H1 (cell line): ENCODE data around the gene GPR17. TPM values are rescaled to one million over a fixed set of nuclear protein-coding genes. Genes with fewer than 3 reads are reported as not detected.

Experiments
- CTCF ChIA-PET: fragments of 300-600 bp; sonication (Branson Sonifier 250); formaldehyde crosslinking; loops from one replicate; lab custom pipeline; 2021; ENCODE audit not compliant: partially characterized antibody; lab: Charles Lee
- POLR2A ChIA-PET: fragments of 300-600 bp; sonication (Branson Sonifier 250); formaldehyde crosslinking; loops from one replicate; lab custom pipeline; 2021; ENCODE audit warnings: inconsistent platforms; ENCODE audit not compliant: partially characterized antibody; lab: Charles Lee
- DNase-seq, 2 experiments: peaks; one replicate each; pipeline versions ENCODE4 v3.0.0 to v3.0.0-alpha.2; 2010 to 2022; ENCODE audit warnings: low spot score in 2 of 2, low read depth in 1 of 2, mixed read lengths in 1 of 2
- FAIRE-seq: peaks from 2 replicates; lab custom pipeline; 2011; peaks lifted over from hg19 to GRCh38; lab: Jason Lieb, UNC
- H2AFZ ChIP-seq: 2 replicates; pipeline ENCODE4 v1.8.1; 2012; ENCODE audit warnings: low read length, inconsistent platforms
- H2AK5ac ChIP-seq: 2 replicates; pipeline ENCODE4 v1.6.1; 2013; ENCODE audit warnings: low read depth, low read length
- H2BK120ac ChIP-seq: replicated peaks from 2 replicates; pipeline ENCODE3; 2013; ENCODE audit warnings: low read depth, low read length, inconsistent platforms
- H2BK12ac ChIP-seq: 2 replicates; pipeline ENCODE4 v1.6.1; 2013; ENCODE audit warnings: low read depth, low read length
- H2BK15ac ChIP-seq: 2 replicates; pipeline ENCODE4 v1.6.1; 2013; ENCODE audit warnings: low read length
- H2BK20ac ChIP-seq: 2 replicates; pipeline ENCODE4 v1.6.1; 2013; ENCODE audit warnings: low read length
- H2BK5ac ChIP-seq: 2 replicates; pipeline ENCODE4 v1.6.1; 2013; ENCODE audit warnings: low read depth, low read length
- H3K14ac ChIP-seq: 2 replicates; pipeline ENCODE4 v1.6.1; 2013; ENCODE audit warnings: inconsistent platforms; ENCODE audit not compliant: insufficient read length
- H3K18ac ChIP-seq: 2 replicates; pipeline ENCODE4 v1.6.1; 2013; ENCODE audit warnings: low read length; ENCODE audit errors: extremely low read depth
- H3K23ac ChIP-seq: 2 replicates; pipeline ENCODE4 v1.6.1; 2013; ENCODE audit warnings: inconsistent platforms; ENCODE audit not compliant: insufficient read length
- H3K23me2 ChIP-seq: 2 replicates; pipeline ENCODE4 v1.6.1; 2013; ENCODE audit warnings: low read depth, low read length
- H3K27ac ChIP-seq: 2 replicates; pipeline ENCODE4 v1.6.1; 2011; ENCODE audit warnings: low read depth, low read length, inconsistent platforms
- H3K27me3 ChIP-seq, 4 experiments: replicated peaks in 1 of 4; 1 replicate in 1 of 4; 2 replicates in 3 of 4; pipeline versions ENCODE4 v1.6.1 to v1.8.1; 2011 to 2013; ENCODE audit warnings: low read length in 3 of 4, mild to moderate bottlenecking in 3 of 4, inconsistent platforms in 2 of 4, mixed read lengths in 2 of 4, moderate library complexity in 1 of 4; ENCODE audit not compliant: control insufficient read depth in 3 of 4, insufficient read depth in 3 of 4; ENCODE audit errors: extremely low read depth in 1 of 4
- H3K36me3 ChIP-seq, 4 experiments: 2 replicates each; pipeline versions ENCODE4 v1.6.1 to v1.8.1; 2011 to 2013; ENCODE audit warnings: mild to moderate bottlenecking in 4 of 4, low read length in 3 of 4, moderate library complexity in 2 of 4, control low read depth in 1 of 4, inconsistent platforms in 1 of 4; ENCODE audit not compliant: insufficient read depth in 4 of 4, control insufficient read depth in 2 of 4
- H3K4ac ChIP-seq: replicated peaks from 2 replicates; pipeline ENCODE3; 2013; ENCODE audit warnings: low read length, low read depth, mixed read lengths, inconsistent platforms; ENCODE audit not compliant: insufficient read length
- H3K4me1 ChIP-seq, 4 experiments: replicated peaks in 1 of 4; 1 replicate in 1 of 4; 2 replicates in 3 of 4; pipeline versions ENCODE4 v1.6.1 to v1.8.1; 2011 to 2013; ENCODE audit warnings: low read length in 3 of 4, inconsistent platforms in 2 of 4, mixed read lengths in 1 of 4; ENCODE audit not compliant: insufficient read depth in 4 of 4, control insufficient read depth in 3 of 4
- H3K4me2 ChIP-seq, 2 experiments: 2 replicates each; pipeline versions ENCODE4 v1.6.1 to v1.8.1; 2011 to 2013; ENCODE audit warnings: low read depth in 2 of 2, low read length in 2 of 2, control low read depth in 1 of 2, inconsistent platforms in 1 of 2, mild to moderate bottlenecking in 1 of 2; ENCODE audit not compliant: insufficient read depth in 1 of 2
- H3K4me3 ChIP-seq, 4 experiments: fragments of 200-600, 300-600 bp in 1 of 4; sonication (generic), shearing (Covaris generic), sonication (Bioruptor Twin) in 1 of 4; 2 replicates each; pipeline versions ENCODE4 v1.5.1 to v1.8.1; 2011 to 2016; ENCODE audit warnings: low read length in 4 of 4, low read depth in 3 of 4, control low read depth in 2 of 4, inconsistent platforms in 2 of 4, mild to moderate bottlenecking in 2 of 4, mixed read lengths in 1 of 4, moderate library complexity in 1 of 4; ENCODE audit not compliant: insufficient read depth in 2 of 4; ENCODE audit errors: extremely low read depth in 1 of 4
- H3K56ac ChIP-seq: replicated peaks from 2 replicates; pipeline ENCODE3; 2013; ENCODE audit warnings: low read depth, mild to moderate bottlenecking, mixed read lengths, low read length, inconsistent platforms; ENCODE audit not compliant: insufficient read length
- H3K79me1 ChIP-seq: 2 replicates; pipeline ENCODE4 v1.6.1; 2013; ENCODE audit warnings: low read depth, low read length, control low read depth
- H3K79me2 ChIP-seq, 2 experiments: 2 replicates each; pipeline versions ENCODE4 v1.6.1 to v1.8.1; 2012 to 2013; ENCODE audit warnings: low read length in 2 of 2, mild to moderate bottlenecking in 2 of 2, inconsistent platforms in 1 of 2; ENCODE audit not compliant: insufficient read depth in 2 of 2, control insufficient read depth in 1 of 2
- H3K9ac ChIP-seq, 4 experiments: replicated peaks in 1 of 4; 1 replicate in 1 of 4; 2 replicates in 3 of 4; pipeline versions ENCODE4 v1.6.1 to v1.8.1; 2011 to 2013; ENCODE audit warnings: low read depth in 3 of 4, low read length in 3 of 4, control low read depth in 2 of 4, mild to moderate bottlenecking in 2 of 4, moderate library complexity in 2 of 4, inconsistent platforms in 1 of 4; ENCODE audit errors: extremely low read depth in 1 of 4
- H3K9me3 ChIP-seq, 2 experiments: 2 replicates each; pipeline versions ENCODE4 v1.6.1 to v1.8.1; 2012 to 2013; ENCODE audit warnings: mild to moderate bottlenecking in 2 of 2, moderate library complexity in 2 of 2, control low read depth in 1 of 2, inconsistent platforms in 1 of 2, low read depth in 1 of 2, low read length in 1 of 2, mixed read lengths in 1 of 2; ENCODE audit not compliant: insufficient read depth in 2 of 2
- H4K20me1 ChIP-seq, 2 experiments: replicated peaks in 1 of 2; 2 replicates each; pipeline versions ENCODE3 to v1.8.1; 2011 to 2013; ENCODE audit warnings: inconsistent platforms in 2 of 2, low read length in 2 of 2, mild to moderate bottlenecking in 1 of 2; ENCODE audit not compliant: insufficient read depth in 2 of 2, control insufficient read depth in 1 of 2
- H4K5ac ChIP-seq: 2 replicates; pipeline ENCODE4 v1.6.1; 2013; ENCODE audit warnings: low read length, low read depth, mixed read lengths, inconsistent platforms; ENCODE audit not compliant: insufficient read length
- H4K8ac ChIP-seq: 2 replicates; pipeline ENCODE4 v1.8.0; 2013; ENCODE audit warnings: mild to moderate bottlenecking, moderate library complexity, low read length, inconsistent platforms; ENCODE audit not compliant: insufficient read depth; ENCODE audit errors: extremely low read depth
- H4K91ac ChIP-seq: replicated peaks from 2 replicates; pipeline ENCODE3; 2013; ENCODE audit warnings: low read length, mixed read lengths, inconsistent platforms; ENCODE audit not compliant: insufficient read length
- ASH2L ChIP-seq: fragments of 200-600, 300-600 bp; sonication (generic); IDR thresholded peaks from one replicate; pipeline ENCODE4 v1.7.1; 2017; ENCODE audit warnings: low read length
- BACH1 ChIP-seq: IDR thresholded peaks from 2 replicates; pipeline ENCODE4 v1.6.1; 2012; ENCODE audit warnings: low read length, improper control_type of control experiment
- CHD2 ChIP-seq: IDR thresholded peaks from 2 replicates; pipeline ENCODE4 v1.6.1; 2012; ENCODE audit warnings: low read length, improper control_type of control experiment
- KDM4A ChIP-seq: IDR thresholded peaks from one replicate; pipeline ENCODE4 v1.7.1; 2012; ENCODE audit warnings: low read depth, mild to moderate bottlenecking, moderate library complexity, low read length, inconsistent platforms; ENCODE audit not compliant: severe bottlenecking
- RBBP5 ChIP-seq: IDR thresholded peaks from 2 replicates; pipeline ENCODE4 v1.7.1; 2012; ENCODE audit warnings: low read depth, mild to moderate bottlenecking, inconsistent platforms, low read length, moderate library complexity, borderline replicate concordance
- WGBS, 2 experiments: shearing (Covaris generic) in 1 of 2; methylation state at CpG; one replicate each; pipeline versions ENCODE4 v1.1.6 to v1.1.7; 2013 to 2015; ENCODE audit warnings: low lambda C conversion rate in 2 of 2, mixed read lengths in 2 of 2, inconsistent platforms in 1 of 2, low coverage in 1 of 2, missing lambda C conversion rate in 1 of 2; ENCODE audit not compliant: insufficient replicate concordance in 2 of 2, insufficient coverage in 1 of 2, insufficient read length in 1 of 2; ENCODE audit errors: extremely low coverage in 1 of 2, missing lambda C conversion rate in 1 of 2; 5-methylcytosine and 5-hydroxymethylcytosine counted together
- polyA plus RNA-seq, 7 experiments: library from polyadenylated mRNA; depleted of rRNA in 3 of 7; stranded (reverse) in 5 of 7; unstranded in 2 of 7; fragments of >200 nt in 5 of 7; fragments of 200-250 nt in 2 of 7; gene quantifications; 1 replicate in 5 of 7; 2 replicates in 1 of 7; 4 replicates in 1 of 7; pipeline versions ENCODE4 v1.2.1 to v1.2.3, GENCODE V29; 2011 to 2013; ENCODE audit warnings: missing spikeins in 2 of 7, mixed read lengths in 2 of 7
- total RNA-seq: library from RNA; stranded (reverse); fragmentation: NEBNext Ultra II Directional; extraction: Animal tissue kit (Norgen Biotek cat#: 25700); gene quantifications from 2 replicates; pipeline ENCODE4 v1.2.1, GENCODE V29; 2021

The GPR17 gene
- total and polyA plus RNA-seq, 2 of the 8 experiments (the other 6 are each of a cell fraction or from before 2014, with no cell fraction given), result 0.03 TPM; not detected in 1

DNA sequence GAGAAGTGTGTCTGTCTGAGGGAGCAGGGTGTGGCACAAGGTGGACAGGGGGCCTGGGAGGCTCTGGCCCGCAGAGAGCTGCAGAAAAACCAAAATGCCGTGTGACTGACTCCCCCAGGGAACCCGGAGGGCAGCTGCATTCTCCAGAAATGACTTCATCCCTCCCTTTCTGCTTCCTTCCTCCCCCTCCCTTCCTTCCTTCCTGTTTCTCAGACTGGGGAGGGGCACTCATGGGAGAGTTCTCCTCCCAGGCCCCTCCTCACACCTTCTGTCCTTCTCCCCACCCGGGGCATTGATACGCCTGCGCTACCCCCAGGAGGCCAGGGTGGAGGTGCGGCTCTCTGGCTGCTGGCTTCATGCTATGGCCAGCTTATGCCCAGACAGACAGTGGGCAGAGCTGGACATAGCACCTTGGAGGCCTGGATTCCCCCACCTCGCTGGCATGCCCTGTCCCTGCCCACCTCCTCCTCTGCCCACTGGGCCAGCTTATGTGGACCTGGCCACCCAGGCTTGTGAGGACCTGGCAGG, 8.2 kb upstream of the GPR17 start:
- no peak overlapping the region for H3K23ac ChIP-seq
- H2BK120ac ChIP-seq, result no peak overlapping the region
- WGBS, 2 experiments, result 72% methylated on average over 8 of the region's 8 CpGs; no CpG with 5 or more reads in 1 of the 2 experiments
- peak overlapping the region; percentile 43; the same call in 1 of the 2 replicates for H2BK20ac ChIP-seq
- no peaks in the 10 kb centered on the region for H3K9me3 ChIP-seq
- peaks cover 0 to 19% (median 7%) of the 10 kb centered on the region in 4 experiments; a peak in 6 of 7 replicates for H3K4me1 ChIP-seq
- H3K14ac ChIP-seq, result no peak overlapping the region
- no peak overlapping the region for H3K27ac ChIP-seq
- H4K91ac ChIP-seq, result peak overlapping the region; percentile 84
- H3K56ac ChIP-seq, result no peak overlapping the region
- DNase-seq (peak in 1 of 2 experiments; percentile 61), FAIRE-seq (no peak)
- H3K23me2 ChIP-seq, result no peaks in the 10 kb centered on the region
- H3K4ac ChIP-seq, result peak overlapping the region; percentile 87
- peak overlapping the region; percentile 47; the same call in 1 of the 2 replicates for H2BK5ac ChIP-seq
- TF ChIP-seq RBBP5 (0 out of 2 replicates have a peak, but pooled peaks have one; percentile 18), KDM4A (no peak), ASH2L (no peak), BACH1 (no peak), CHD2 (no peak)
- H2BK12ac ChIP-seq, result peak overlapping the region; percentile 95; the same call in 1 of the 2 replicates
- H3K36me3 ChIP-seq, result no peaks in the 10 kb centered on the region
- peak overlapping the region; percentile 75; the same call in 1 of the 2 replicates for H3K18ac ChIP-seq
- no peak overlapping the region for H4K5ac ChIP-seq
- ChIA-PET POLR2A (interaction anchor here (3.3 kb wide), 1 partner anchor 111 kb away, joined by 10 read pairs; the partner anchor contains the start of gene IWS1), CTCF (interaction anchor here (1.0 to 9.8 kb wide), 7 partner anchors 10 to 54 kb away, joined by 3 to 114 read pairs (median 3); no protein-coding TSS in a partner anchor)
- no peak overlapping the region for H2BK15ac ChIP-seq
- H2AFZ ChIP-seq, result no peak overlapping the region
- peak overlapping the region in 1 of 4 experiments; percentile 2; a peak in 1 of 8 replicates for H3K4me3 ChIP-seq
- no peaks in the 10 kb centered on the region for H3K79me1 ChIP-seq
- no peak overlapping the region; a peak in 1 of 7 replicates for H3K9ac ChIP-seq
- H4K8ac ChIP-seq, result peak overlapping the region; percentile 69; the same call in 1 of the 2 replicates
- no peaks in the 10 kb centered on the region for H3K27me3 ChIP-seq
- no peaks in the 10 kb centered on the region for H3K79me2 ChIP-seq
- H4K20me1 ChIP-seq, result no peaks in the 10 kb centered on the region
- H3K4me2 ChIP-seq, result peak overlapping the region; percentile 39 to 54; a peak in 3 of 4 replicates
- peak overlapping the region; percentile 53; the same call in 1 of the 2 replicates for H2AK5ac ChIP-seq
